GM12878 (cell line): ENCODE results near the gene RPGR. TPM values are rescaled to one million over a fixed set of nuclear protein-coding genes. Genes with fewer than 3 reads are reported as not detected.

Experiments
- ATAC-seq: fragments of 200-7000 bp; cut with Tn5 transposase; 3 replicates; pipeline ENCODE4 v1.9.1; 2020; ENCODE audit warnings: mild to moderate bottlenecking, moderate library complexity
- BruUV-seq: library from RNA; stranded (reverse); fragments of 400-500 nt; replicated peaks from 2 replicates; lab custom pipeline; 2021; lab: Mats Ljungman, UMichigan
- CTCF ChIA-PET: fragments of 300-600 bp; sonication (Branson Sonifier 250); formaldehyde crosslinking; extraction: SDS; loops from one replicate; lab custom pipeline; 2021; ENCODE audit warnings: inconsistent platforms; lab: Yijun Ruan, JAX
- POLR2A ChIA-PET: fragments of 350-600 bp; formaldehyde crosslinking; extraction: SDS; loops from one replicate; lab custom pipeline; 2021; ENCODE audit warnings: inconsistent platforms; lab: Charles Lee
- RAD21 ChIA-PET: fragments of 300-600 bp; sonication (Branson Sonifier 250); formaldehyde crosslinking; loops from one replicate; lab custom pipeline; 2023; ENCODE audit warnings: antibody characterized with exemption; ENCODE audit not compliant: unreplicated experiment; lab: Charles Lee
- SMC1A ChIA-PET: fragments of 300-600 bp; sonication (Branson Sonifier 250); formaldehyde crosslinking; loops from one replicate; lab custom pipeline; 2023; ENCODE audit not compliant: unreplicated experiment, uncharacterized antibody; lab: Charles Lee
- DNase-seq: peaks from one replicate; pipeline ENCODE4 v3.0.0-alpha.2; 2011; ENCODE audit warnings: low read depth, low spot score
- FAIRE-seq: peaks from 3 replicates; lab custom pipeline; 2011; peaks lifted over from hg19 to GRCh38; lab: Jason Lieb, UNC
- H2AFZ ChIP-seq: 2 replicates; pipeline ENCODE4 v1.6.0; 2011; ENCODE audit warnings: low read depth, low read length, control low read depth; ENCODE audit not compliant: control insufficient read depth
- H3K27ac ChIP-seq: 2 replicates; pipeline ENCODE4 v1.5.1; 2011; ENCODE audit warnings: control low read depth; ENCODE audit not compliant: control insufficient read depth, insufficient read depth
- H3K27me3 ChIP-seq, 2 experiments: replicated peaks in 1 of 2; 2 replicates each; pipeline versions ENCODE4 v1.6.0 to v1.6.1; 2011; ENCODE audit warnings: low read length in 1 of 2; ENCODE audit not compliant: control insufficient read depth in 2 of 2, insufficient read depth in 2 of 2
- H3K36me3 ChIP-seq, 2 experiments: 2 replicates each; pipeline ENCODE4 v1.5.1; 2011; ENCODE audit warnings: low read length in 1 of 2; ENCODE audit not compliant: control insufficient read depth in 2 of 2, insufficient read depth in 2 of 2
- H3K4me1 ChIP-seq: 2 replicates; pipeline ENCODE4 v1.6.1; 2011; ENCODE audit warnings: mild to moderate bottlenecking, low read length, moderate library complexity, mixed read lengths; ENCODE audit not compliant: control insufficient read depth, insufficient read depth
- H3K4me2 ChIP-seq: 2 replicates; pipeline ENCODE4 v1.6.0; 2011; ENCODE audit warnings: control low read depth; ENCODE audit not compliant: control insufficient read depth, insufficient read depth
- H3K4me3 ChIP-seq: fragments of 200-600 bp; sonication (generic); 2 replicates; pipeline ENCODE4 v1.5.1; 2016
- H3K79me2 ChIP-seq: 2 replicates; pipeline ENCODE4 v1.6.0; 2011; ENCODE audit warnings: low read length; ENCODE audit not compliant: control insufficient read depth, insufficient read depth
- H3K9ac ChIP-seq: 2 replicates; pipeline ENCODE4 v1.8.0; 2011; ENCODE audit warnings: low read length, control low read depth, mixed read lengths; ENCODE audit not compliant: control insufficient read depth, insufficient read depth
- H3K9me3 ChIP-seq: replicated peaks from 3 replicates; pipeline ENCODE4 v1.5.1; 2011; ENCODE audit warnings: mild to moderate bottlenecking, low read length; ENCODE audit not compliant: control insufficient read depth, insufficient read depth
- H4K20me1 ChIP-seq: 2 replicates; pipeline ENCODE4 v1.6.0; 2011; ENCODE audit not compliant: control insufficient read depth, insufficient read depth
- EED ChIP-seq: sonication (generic); IDR thresholded peaks from 2 replicates; pipeline ENCODE4 v1.6.1; 2016; ENCODE audit warnings: antibody characterized with exemption, low read depth
- EGR1 ChIP-seq, 2 experiments: IDR thresholded peaks; 1 replicate in 1 of 2; 2 replicates in 1 of 2; pipeline ENCODE4 v1.6.1; 2011 to 2012; ENCODE audit warnings: low read depth in 2 of 2, low read length in 2 of 2, borderline replicate concordance in 1 of 2, mild to moderate bottlenecking in 1 of 2, moderate library complexity in 1 of 2
- NFXL1 ChIP-seq: fragments of 450-650 bp; IDR thresholded peaks from 2 replicates; pipeline ENCODE4 v1.6.1; 2017; ENCODE audit warnings: antibody characterized with exemption, mild to moderate bottlenecking, borderline replicate concordance
- NR2C1 ChIP-seq: fragments of 450-650 bp; IDR thresholded peaks from 2 replicates; pipeline ENCODE4 v1.6.1; 2017; ENCODE audit warnings: antibody characterized with exemption, mild to moderate bottlenecking, moderate library complexity
- RBBP5 ChIP-seq: fragments of 200-600 bp; sonication (generic); conservative IDR thresholded peaks from 2 replicates; pipeline ENCODE4 v1.6.1; 2016
- RFX5 ChIP-seq: IDR thresholded peaks from 2 replicates; pipeline ENCODE4 v1.6.1; 2011; ENCODE audit warnings: low read depth, low read length, improper control_type of control experiment
- SIN3A ChIP-seq: IDR thresholded peaks from 2 replicates; pipeline ENCODE4 v1.6.1; 2012; ENCODE audit warnings: low read depth, low read length, improper control_type of control experiment
- TAF1 ChIP-seq: IDR thresholded peaks from 2 replicates; pipeline ENCODE4 v1.6.1; 2011; ENCODE audit warnings: mild to moderate bottlenecking, low read depth, low read length, borderline replicate concordance
- TCF3 ChIP-seq: IDR thresholded peaks from 2 replicates; pipeline ENCODE4 v1.6.1; 2012; ENCODE audit warnings: low read depth, mild to moderate bottlenecking, low read length, borderline replicate concordance; ENCODE audit not compliant: insufficient read depth
- ZBED1 ChIP-seq: IDR thresholded peaks from 2 replicates; pipeline ENCODE4 v1.6.1; 2016; ENCODE audit warnings: borderline replicate concordance
- ZZZ3 ChIP-seq: IDR thresholded peaks from 2 replicates; pipeline ENCODE4 v1.6.1; 2011; ENCODE audit warnings: low read depth; ENCODE audit not compliant: control insufficient read depth, insufficient read length
- WGBS: methylation state at CpG from one replicate; pipeline ENCODE4 v1.1.6; 2016; ENCODE audit warnings: low lambda C conversion rate; ENCODE audit not compliant: insufficient replicate concordance, insufficient coverage; ENCODE audit errors: missing lambda C conversion rate; 5-methylcytosine and 5-hydroxymethylcytosine counted together
- in situ Hi-C: fragments of 300-500 bp; cut with MboI; formaldehyde crosslinking; loops from 9 replicates; pipeline ENCODE4 v1.14.3; 2018; ENCODE audit warnings: mixed read lengths
- intact Hi-C: fragments of 100-400 bp; cut with micrococcal nuclease; formaldehyde crosslinking; loops from one replicate; pipeline ENCODE4 v1.14.2; 2022; ENCODE audit not compliant: unreplicated experiment
- polyA plus RNA-seq, 11 experiments: library from polyadenylated mRNA; depleted of rRNA in 4 of 11; unstranded in 6 of 11; stranded (reverse) in 5 of 11; fragments of >200 nt; fragmentation: Nextera tagmentation in 4 of 11; fragmentation: Illumina TruSeq in 1 of 11; extraction: Ambion mirVana in 4 of 11; extraction: Trizol in 1 of 11; gene quantifications; 1 replicate in 1 of 11; 2 replicates in 10 of 11; pipeline versions ENCODE4 v1.2.1 to v1.2.3, GENCODE V29; 2011 to 2016; ENCODE audit warnings: inconsistent platforms in 2 of 11, missing spikeins in 2 of 11, low read depth in 1 of 11
- total RNA-seq, 4 experiments: library from RNA; depleted of rRNA in 3 of 4; stranded (reverse); fragments of >200 nt in 3 of 4; fragmentation: Illumina TruSeq in 1 of 4; extraction: Trizol in 1 of 4; gene quantifications; 2 replicates each; pipeline versions ENCODE4 v1.2.1 to v1.2.3, GENCODE V29; 2013 to 2021
- TF ChIP-seq, protein P1 (sequence below): fragments of 450-650 bp; IDR thresholded peaks from 2 replicates; pipeline ENCODE4 v1.6.1; 2017; ENCODE audit warnings: antibody characterized with exemption, mild to moderate bottlenecking, moderate library complexity
- TF ChIP-seq, protein P2 (sequence below): fragments of 450-650 bp; formaldehyde crosslinking; IDR thresholded peaks from 2 replicates; pipeline ENCODE4 v1.4.0; 2022; ENCODE audit warnings: mild to moderate bottlenecking, moderate library complexity
- TF ChIP-seq, protein P3 (sequence below): IDR thresholded peaks from 2 replicates; pipeline ENCODE4 v1.6.1; 2012; ENCODE audit warnings: low read depth, low read length, improper control_type of control experiment

Gene RPGR
- total and polyA plus RNA-seq, 10 of the 15 experiments (the other 5 are each of a cell fraction or from before 2014, with no cell fraction given) = 5.5 to 13.4 (median 7.6) TPM

GRCh38 chrX:38368774-38369173, 41.5 kb upstream of the RPGR start:
- TF ChIP-seq EED (no peak), RFX5 (no peak), NFXL1 (no peak), TCF3 (no peak), SIN3A (no peak), EGR1 (IDR thresholded peaks at IDR 0.05; ENCODE audit: borderline replicate concordance in 1 of 2, low read depth in 2 of 2, low read length in 2 of 2) (no peak), ZBED1 (no peak), RBBP5 (no peak), ZZZ3 (no peak), NR2C1 (no peak), TAF1 (no peak)
- TF ChIP-seq, protein P1, sequence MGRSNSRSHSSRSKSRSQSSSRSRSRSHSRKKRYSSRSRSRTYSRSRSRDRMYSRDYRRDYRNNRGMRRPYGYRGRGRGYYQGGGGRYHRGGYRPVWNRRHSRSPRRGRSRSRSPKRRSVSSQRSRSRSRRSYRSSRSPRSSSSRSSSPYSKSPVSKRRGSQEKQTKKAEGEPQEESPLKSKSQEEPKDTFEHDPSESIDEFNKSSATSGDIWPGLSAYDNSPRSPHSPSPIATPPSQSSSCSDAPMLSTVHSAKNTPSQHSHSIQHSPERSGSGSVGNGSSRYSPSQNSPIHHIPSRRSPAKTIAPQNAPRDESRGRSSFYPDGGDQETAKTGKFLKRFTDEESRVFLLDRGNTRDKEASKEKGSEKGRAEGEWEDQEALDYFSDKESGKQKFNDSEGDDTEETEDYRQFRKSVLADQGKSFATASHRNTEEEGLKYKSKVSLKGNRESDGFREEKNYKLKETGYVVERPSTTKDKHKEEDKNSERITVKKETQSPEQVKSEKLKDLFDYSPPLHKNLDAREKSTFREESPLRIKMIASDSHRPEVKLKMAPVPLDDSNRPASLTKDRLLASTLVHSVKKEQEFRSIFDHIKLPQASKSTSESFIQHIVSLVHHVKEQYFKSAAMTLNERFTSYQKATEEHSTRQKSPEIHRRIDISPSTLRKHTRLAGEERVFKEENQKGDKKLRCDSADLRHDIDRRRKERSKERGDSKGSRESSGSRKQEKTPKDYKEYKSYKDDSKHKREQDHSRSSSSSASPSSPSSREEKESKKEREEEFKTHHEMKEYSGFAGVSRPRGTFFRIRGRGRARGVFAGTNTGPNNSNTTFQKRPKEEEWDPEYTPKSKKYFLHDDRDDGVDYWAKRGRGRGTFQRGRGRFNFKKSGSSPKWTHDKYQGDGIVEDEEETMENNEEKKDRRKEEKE = no peak
- TF ChIP-seq, protein P2, sequence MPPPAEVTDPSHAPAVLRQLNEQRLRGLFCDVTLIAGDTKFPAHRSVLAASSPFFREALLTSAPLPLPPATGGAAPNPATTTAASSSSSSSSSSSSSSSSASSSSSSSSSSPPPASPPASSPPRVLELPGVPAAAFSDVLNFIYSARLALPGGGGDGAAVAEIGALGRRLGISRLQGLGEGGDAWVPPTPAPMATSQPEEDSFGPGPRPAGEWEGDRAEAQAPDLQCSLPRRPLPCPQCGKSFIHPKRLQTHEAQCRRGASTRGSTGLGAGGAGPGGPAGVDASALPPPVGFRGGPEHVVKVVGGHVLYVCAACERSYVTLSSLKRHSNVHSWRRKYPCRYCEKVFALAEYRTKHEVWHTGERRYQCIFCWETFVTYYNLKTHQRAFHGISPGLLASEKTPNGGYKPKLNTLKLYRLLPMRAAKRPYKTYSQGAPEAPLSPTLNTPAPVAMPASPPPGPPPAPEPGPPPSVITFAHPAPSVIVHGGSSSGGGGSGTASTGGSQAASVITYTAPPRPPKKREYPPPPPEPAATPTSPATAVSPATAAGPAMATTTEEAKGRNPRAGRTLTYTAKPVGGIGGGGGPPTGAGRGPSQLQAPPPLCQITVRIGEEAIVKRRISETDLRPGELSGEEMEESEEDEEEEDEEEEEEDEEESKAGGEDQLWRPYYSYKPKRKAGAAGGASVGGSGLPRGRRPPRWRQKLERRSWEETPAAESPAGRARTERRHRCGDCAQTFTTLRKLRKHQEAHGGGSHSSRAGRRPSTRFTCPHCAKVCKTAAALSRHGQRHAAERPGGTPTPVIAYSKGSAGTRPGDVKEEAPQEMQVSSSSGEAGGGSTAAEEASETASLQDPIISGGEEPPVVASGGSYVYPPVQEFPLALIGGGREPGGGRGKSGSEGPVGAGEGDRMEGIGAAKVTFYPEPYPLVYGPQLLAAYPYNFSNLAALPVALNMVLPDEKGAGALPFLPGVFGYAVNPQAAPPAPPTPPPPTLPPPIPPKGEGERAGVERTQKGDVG (CRISPR knock-in tag) = no peak
- TF ChIP-seq, protein P3, sequence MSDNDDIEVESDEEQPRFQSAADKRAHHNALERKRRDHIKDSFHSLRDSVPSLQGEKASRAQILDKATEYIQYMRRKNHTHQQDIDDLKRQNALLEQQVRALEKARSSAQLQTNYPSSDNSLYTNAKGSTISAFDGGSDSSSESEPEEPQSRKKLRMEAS = no peak
- TF ChIP-seq, all 136 proteins: peak for 0
- H3K4me3 ChIP-seq = no peak overlapping the region
- no peak overlapping the region for H3K9ac ChIP-seq
- no peak overlapping the region for H2AFZ ChIP-seq
- ChIA-PET CTCF (no interaction called here), RAD21 (no interaction called here), SMC1A (no interaction called here), POLR2A (no interaction called here)
- 0 out of 4 replicates have a peak, but pooled peaks cover 0 to 2% of the 10 kb centered on the region in 2 experiments for H3K27me3 ChIP-seq
- BruUV-seq = no TSS peak
- no peaks in the 10 kb centered on the region for H3K4me1 ChIP-seq
- ATAC-seq = no peak
- DNase-seq = no peak
- in situ Hi-C loops = no loop called here
- H3K9me3 ChIP-seq = no peaks in the 10 kb centered on the region
- no peak overlapping the region for H3K27ac ChIP-seq
- no peak overlapping the region for H3K4me2 ChIP-seq
- no peaks in the 10 kb centered on the region for H3K36me3 ChIP-seq
- no peak for FAIRE-seq
- no peaks in the 10 kb centered on the region for H4K20me1 ChIP-seq
- intact Hi-C loops = no loop called here
- WGBS = 8% methylated on average over 2 of the region's 2 CpGs
- no peaks in the 10 kb centered on the region for H3K79me2 ChIP-seq
